GF-D8 (cell line): ENCODE measurements around the gene CELF3.
"Not testable (repeated sequence)": the region's sequence is repeated elsewhere in the genome, so short reads cannot be mapped to it uniquely, and the experiment has no call there.

Experiments used
- DNase-seq: peaks from one replicate; lab custom pipeline; 2025; lab: John Stamatoyannopoulos, UW

Gene CELF3

GRCh38 chr1:151703813-151704212 is 12.8 kb downstream of the CELF3 start:
- DNase-seq, result no peak

DNA sequence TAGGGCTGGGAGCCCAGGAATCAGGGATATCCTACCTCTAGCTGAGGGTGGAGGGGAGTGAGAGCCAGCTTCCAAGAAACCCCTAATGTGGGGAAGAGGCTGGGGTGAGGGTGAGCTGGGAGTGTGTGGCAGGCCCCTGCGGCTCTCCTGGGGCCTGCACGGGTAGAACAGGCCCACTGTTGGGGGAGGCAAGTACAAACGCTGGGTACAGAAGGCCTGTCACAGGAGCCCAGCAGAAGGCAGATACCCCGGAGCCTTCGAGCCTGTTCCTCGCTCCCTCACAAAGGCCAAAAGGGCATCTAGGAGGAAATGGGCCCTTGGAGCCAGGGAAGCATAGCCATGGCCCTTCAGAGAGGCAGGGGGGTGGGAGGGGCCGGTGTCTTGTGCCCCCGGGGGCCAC is 13.7 kb downstream of the CELF3 start:
- no peak for DNase-seq

DNA sequence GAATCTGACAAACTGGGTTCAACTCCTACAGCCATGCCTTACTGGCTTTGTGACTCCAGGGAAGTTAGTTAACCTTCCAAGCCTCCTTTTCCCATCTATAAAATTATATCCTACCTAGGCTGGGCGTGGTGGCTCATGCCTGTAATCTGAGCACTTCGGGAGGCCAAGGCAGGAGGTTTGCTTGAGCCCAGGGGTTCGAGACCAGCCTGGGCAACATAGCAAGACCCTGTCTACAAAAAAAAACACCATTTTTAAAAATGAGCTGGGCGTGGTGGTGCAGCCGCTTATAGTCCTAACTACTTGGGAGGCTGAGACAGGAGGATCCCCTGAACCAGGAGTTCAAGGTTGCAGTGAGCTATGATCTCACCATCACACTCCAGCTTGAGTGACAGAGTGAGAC is 15.1 kb downstream of the CELF3 start:
- DNase-seq, result no peak

DNA sequence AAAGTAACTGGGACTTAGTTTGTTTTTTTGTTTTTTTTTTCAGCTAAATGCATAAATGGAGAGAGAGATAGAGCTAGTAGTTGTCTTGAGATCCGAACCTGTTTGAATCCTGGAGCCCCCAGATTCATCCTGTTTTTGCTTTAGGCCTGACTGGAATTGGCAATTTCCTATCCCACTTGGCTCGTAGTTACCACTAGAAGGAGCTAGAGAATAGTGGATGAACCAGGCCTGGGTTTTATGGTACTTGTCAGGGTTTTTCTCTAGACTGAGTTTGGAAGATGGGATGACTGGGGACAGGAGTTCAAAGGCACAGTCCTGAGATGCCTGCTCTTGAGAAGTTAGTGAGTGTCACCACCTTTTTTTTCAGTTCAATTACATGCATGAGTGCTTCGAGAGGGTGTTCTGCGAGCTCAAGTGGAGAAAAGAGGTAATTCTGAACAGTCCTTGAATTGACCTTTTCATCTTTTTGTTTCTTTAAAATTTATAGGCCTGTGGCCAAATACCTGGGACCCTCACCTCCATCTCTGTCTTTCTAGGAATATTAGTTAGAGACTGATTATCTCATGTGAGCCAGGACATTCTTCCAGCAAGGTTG is 23.4 kb downstream of the CELF3 start:
- DNase-seq, result no peak

- DNase-seq, result peak; percentile 25
Observed at GRCh38 chr1:151692226-151692625, 24.4 kb downstream of the CELF3 start.

DNA sequence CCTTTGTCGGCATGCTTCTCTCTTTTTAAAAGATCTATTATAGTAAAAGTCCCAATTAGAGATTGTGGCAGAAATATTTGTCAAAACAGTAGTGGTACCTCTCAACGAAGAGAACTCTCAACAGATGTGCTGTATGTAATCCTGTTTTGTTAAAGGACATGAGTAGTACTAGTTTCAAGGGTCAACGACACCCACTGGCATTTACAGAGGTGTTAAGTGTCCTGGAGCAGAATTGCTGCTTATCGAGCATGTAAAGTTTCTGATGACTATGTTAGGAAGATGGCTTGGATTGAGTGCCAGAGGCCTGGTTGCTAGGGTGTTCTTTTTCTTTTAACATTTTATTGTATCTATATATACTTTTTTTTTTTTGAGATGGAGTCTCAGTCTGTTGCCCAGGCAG is 27.1 kb downstream of the CELF3 start:
- DNase-seq, result no peak

DNA sequence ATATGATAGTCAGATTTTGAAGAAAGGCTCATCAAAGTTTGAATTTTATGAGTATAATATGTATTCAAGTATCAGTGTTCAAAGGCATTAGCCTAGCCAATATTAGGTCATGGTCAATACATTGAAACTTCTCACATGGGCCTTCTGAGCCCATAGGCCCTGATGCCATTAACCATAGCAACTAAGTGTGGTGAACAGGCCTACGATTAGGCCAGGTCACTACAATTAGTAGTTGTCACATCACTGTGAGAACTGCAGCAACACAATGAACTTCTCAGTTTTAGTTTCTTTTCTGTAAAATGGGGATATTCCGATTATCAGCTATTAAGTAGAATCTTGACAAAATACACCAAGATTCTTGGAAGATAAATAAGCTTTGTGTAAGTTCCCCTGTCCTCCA is 30.0 kb downstream of the CELF3 start:
- no peak for DNase-seq

GRCh38 chr1:151684128-151684527 is 32.5 kb downstream of the CELF3 start:
- DNase-seq, result no peak

DNA sequence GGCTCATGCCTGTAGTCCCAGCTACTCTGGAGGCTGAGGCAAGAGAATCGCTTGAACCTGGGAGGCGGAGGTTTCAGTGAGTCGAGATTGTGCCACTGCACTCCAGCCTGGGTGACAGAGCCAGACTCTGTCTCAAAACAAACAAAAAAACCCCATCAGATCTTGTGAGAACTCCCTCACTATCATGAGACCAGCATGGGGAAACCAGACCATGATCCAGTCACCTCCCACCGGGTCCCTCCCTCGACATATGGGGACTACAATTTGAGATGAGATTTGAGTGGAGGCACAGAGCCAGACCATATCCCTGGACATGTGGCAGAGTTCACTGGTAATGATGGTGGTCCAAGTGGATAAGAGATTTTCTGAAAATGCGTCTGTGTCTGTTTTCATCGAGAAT is 33.7 kb downstream of the CELF3 start:
- DNase-seq, result not testable (repeated sequence)

- DNase-seq, result no peak
Observed at GRCh38 chr1:151681923-151682322, 34.7 kb downstream of the CELF3 start.

GRCh38 chr1:151680826-151681225 is 35.8 kb downstream of the CELF3 start:
- no peak for DNase-seq

GRCh38 chr1:151680391-151680790 is 36.2 kb downstream of the CELF3 start:
- DNase-seq, result no peak

GRCh38 chr1:151673407-151673806 is 43.2 kb downstream of the CELF3 start:
- no peak for DNase-seq

GRCh38 chr1:151670036-151670675 is 46.4 kb downstream of the CELF3 start:
- not testable (repeated sequence) for DNase-seq

GRCh38 chr1:151668090-151668489 is 48.5 kb downstream of the CELF3 start:
- no peak for DNase-seq

GRCh38 chr1:151661751-151662150 is 54.9 kb downstream of the CELF3 start:
- peak; percentile 72 for DNase-seq

- DNase-seq, result no peak
Observed at GRCh38 chr1:151655371-151655770, 61.2 kb downstream of the CELF3 start.

DNA sequence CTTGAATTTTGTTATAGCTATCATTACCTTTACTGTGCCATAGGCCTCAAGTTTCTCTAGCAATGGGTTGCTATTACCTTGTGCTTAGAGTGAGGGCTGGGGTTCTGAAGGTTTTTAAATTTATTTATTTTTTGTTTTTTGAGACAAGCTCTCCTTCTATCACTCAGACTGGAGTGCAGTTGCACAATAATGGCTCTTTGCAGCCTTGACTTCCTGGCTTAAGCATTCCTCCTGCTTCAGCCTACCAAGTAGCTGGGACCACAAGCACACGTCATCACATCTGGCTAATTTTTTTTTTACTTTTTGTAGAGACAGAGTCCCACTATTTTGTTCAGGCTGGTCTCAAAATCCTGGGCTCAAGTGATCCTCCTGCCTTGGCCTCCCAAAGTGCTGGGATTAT is 63.2 kb downstream of the CELF3 start:
- DNase-seq, result peak; percentile 72
